HG02943 (cell line): Measurements from ENCODE around the gene CCDC40.

Experiments used
- ATAC-seq: cut with Tn5 transposase; IDR thresholded peaks from one replicate; pipeline ENCODE4 v1.9.1; 2021; ENCODE audit warnings: mild to moderate bottlenecking, low read depth, moderate library complexity; ENCODE audit not compliant: unreplicated experiment

CCDC40 gene

GRCh38 chr17:80097844-80098691 lies 61.6 kb downstream of the CCDC40 start:
- no peak for ATAC-seq

- no peak for ATAC-seq
Observed at GRCh38 chr17:80099291-80100034, 63.0 kb downstream of the CCDC40 start.

GRCh38 chr17:80100035-80100323 lies 63.5 kb downstream of the CCDC40 start:
- ATAC-seq, result no peak

- ATAC-seq, result peak; percentile 58
Observed at GRCh38 chr17:80101011-80101945, 64.8 kb downstream of the CCDC40 start, which contains the start of gene GAA. TSS of gene GAA (plus strand) at chr17:80101581. CDS start at chr17:80104587, 3,006 bp downstream.

DNA sequence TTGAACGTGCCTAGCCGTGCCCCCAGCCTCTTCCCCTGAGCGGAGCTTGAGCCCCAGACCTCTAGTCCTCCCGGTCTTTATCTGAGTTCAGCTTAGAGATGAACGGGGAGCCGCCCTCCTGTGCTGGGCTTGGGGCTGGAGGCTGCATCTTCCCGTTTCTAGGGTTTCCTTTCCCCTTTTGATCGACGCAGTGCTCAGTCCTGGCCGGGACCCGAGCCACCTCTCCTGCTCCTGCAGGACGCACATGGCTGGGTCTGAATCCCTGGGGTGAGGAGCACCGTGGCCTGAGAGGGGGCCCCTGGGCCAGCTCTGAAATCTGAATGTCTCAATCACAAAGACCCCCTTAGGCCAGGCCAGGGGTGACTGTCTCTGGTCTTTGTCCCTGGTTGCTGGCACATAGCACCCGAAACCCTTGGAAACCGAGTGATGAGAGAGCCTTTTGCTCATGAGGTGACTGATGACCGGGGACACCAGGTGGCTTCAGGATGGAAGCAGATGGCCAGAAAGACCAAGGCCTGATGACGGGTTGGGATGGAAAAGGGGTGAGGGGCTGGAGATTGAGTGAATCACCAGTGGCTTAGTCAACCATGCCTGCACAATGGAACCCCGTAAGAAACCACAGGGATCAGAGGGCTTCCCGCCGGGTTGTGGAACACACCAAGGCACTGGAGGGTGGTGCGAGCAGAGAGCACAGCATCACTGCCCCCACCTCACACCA lies 65.7 kb downstream of the CCDC40 start:
- ATAC-seq, result peak; percentile 24

- ATAC-seq, result no peak
Observed at GRCh38 chr17:80102664-80103448, 66.4 kb downstream of the CCDC40 start.

- no peak for ATAC-seq
Observed at GRCh38 chr17:80103449-80104085, 67.1 kb downstream of the CCDC40 start.

- no peak for ATAC-seq
Observed at GRCh38 chr17:80104321-80104955, 68.0 kb downstream of the CCDC40 start.

DNA sequence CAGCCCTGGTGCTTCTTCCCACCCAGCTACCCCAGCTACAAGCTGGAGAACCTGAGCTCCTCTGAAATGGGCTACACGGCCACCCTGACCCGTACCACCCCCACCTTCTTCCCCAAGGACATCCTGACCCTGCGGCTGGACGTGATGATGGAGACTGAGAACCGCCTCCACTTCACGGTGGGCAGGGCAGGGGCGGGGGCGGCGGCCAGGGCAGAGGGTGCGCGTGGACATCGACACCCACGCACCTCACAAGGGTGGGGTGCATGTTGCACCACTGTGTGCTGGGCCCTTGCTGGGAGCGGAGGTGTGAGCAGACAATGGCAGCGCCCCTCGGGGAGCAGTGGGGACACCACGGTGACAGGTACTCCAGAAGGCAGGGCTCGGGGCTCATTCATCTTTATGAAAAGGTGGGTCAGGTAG lies 68.5 kb downstream of the CCDC40 start:
- no peak for ATAC-seq

DNA sequence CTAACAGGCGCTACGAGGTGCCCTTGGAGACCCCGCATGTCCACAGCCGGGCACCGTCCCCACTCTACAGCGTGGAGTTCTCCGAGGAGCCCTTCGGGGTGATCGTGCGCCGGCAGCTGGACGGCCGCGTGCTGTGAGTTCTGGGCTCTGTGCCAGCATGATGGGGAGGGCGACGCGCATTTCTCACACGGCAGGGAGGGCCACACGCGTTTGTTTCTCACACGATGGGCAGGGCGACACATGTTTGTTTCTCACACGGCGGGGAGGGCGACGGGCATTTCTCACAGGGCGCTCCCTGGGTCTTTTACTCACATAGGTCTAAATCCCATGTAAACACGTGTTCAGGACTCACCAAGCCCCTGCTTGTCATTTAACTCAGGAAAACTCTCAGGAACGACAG lies 69.3 kb downstream of the CCDC40 start:
- ATAC-seq, result no peak

DNA sequence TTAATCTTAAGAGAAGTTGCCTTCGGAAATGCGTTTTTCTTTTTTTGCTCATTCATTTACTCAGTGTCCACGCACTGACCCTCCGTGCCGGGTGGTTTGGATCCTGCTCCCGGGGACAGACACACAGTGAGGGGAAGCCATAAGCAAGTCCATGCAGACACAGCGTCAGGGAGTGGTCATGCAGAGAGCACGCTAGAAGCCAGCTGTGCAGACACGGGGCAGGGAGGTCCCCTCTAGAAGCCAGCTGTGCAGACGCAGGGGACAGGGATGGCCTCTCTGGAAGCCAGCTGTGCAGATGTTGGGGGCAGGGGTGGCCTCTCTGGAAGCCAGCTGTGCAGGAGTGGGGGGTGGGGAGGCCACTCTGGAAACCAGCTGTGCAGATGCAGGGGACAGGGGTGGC lies 69.7 kb downstream of the CCDC40 start:
- ATAC-seq, result no peak

- ATAC-seq, result no peak
Observed at GRCh38 chr17:80106751-80107150, 70.3 kb downstream of the CCDC40 start.

DNA sequence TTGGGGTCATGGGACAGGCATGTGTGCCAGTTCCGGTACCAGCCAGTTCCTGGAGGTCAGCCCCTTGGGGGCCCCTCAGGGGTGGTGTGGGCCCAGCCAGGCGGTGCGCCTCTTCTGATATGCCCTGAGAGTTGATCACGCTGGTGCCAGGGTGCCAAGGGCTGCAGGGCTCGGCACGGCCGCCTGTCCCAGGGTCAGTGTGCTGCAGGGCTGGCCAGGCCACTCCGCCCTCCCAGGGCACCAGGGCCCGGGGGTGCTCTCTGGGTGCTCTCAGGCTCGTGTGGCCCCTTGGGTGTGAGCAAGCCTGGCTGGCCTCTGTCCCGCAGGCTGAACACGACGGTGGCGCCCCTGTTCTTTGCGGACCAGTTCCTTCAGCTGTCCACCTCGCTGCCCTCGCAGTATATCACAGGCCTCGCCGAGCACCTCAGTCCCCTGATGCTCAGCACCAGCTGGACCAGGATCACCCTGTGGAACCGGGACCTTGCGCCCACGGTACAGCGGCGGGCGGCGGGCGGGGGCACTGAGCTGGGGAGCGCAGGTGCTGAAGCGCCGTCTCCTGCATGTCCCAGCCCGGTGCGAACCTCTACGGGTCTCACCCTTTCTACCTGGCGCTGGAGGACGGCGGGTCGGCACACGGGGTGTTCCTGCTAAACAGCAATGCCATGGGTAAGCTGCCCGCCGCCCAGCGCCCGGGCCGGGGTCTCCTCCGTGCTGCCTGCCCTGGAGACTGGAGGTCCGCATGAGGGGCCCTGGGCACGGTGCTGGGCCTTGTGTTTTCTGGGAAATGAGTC lies 71.0 kb downstream of the CCDC40 start:
- ATAC-seq, result no peak

DNA sequence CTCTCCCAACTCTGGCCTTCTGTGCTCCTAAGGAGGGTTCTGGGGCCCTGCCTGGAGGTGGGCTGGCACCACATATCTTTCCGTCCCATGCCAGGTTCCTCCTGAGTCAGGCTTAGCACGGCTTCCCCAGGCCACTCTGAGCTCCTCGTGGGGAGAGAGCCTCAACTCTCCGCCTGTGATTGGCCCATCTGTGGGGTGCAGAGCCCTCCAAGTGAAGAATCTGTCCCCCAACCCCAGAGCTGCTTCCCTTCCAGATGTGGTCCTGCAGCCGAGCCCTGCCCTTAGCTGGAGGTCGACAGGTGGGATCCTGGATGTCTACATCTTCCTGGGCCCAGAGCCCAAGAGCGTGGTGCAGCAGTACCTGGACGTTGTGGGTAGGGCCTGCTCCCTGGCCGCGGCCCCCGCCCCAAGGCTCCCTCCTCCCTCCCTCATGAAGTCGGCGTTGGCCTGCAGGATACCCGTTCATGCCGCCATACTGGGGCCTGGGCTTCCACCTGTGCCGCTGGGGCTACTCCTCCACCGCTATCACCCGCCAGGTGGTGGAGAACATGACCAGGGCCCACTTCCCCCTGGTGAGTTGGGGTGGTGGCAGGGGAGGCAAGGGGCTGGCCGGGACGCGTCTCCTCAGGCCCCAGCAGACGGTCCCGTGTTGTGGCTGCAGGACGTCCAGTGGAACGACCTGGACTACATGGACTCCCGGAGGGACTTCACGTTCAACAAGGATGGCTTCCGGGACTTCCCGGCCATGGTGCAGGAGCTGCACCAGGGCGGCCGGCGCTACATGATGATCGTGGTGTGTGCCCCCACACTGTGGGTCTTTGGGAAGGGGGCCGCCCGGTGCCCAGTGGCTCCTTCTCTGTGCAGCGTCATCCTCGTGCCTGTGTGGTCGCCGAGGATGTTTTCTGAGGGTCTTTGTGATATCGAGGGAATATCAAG lies 71.9 kb downstream of the CCDC40 start:
- no peak for ATAC-seq

- ATAC-seq, result no peak
Observed at GRCh38 chr17:80109066-80109660, 72.7 kb downstream of the CCDC40 start.
